H1 (cell line): ENCODE data around the gene NLRX1. TPM values are rescaled to one million over a fixed set of nuclear protein-coding genes. Genes with fewer than 3 reads are reported as not detected.

Experiments used
- BACH1 ChIP-seq: IDR thresholded peaks from 2 replicates; pipeline ENCODE4 v1.6.1; 2012; ENCODE audit warnings: low read length, improper control_type of control experiment
- EP300 ChIP-seq, 2 experiments: IDR thresholded peaks; 1 replicate in 1 of 2; 2 replicates in 1 of 2; pipeline ENCODE4 v1.6.1; 2011 to 2012; ENCODE audit warnings: low read depth in 2 of 2, low read length in 2 of 2, mild to moderate bottlenecking in 2 of 2, borderline replicate concordance in 1 of 2, inconsistent platforms in 1 of 2, moderate library complexity in 1 of 2
- EZH2 ChIP-seq: fragments of 200-600 bp; sonication (generic); IDR thresholded peaks from 2 replicates; pipeline ENCODE4 v1.7.1; 2012; ENCODE audit warnings: low read depth, mild to moderate bottlenecking, moderate library complexity, low read length, inconsistent platforms; ENCODE audit not compliant: severe bottlenecking
- JUND ChIP-seq: IDR thresholded peaks from 2 replicates; pipeline ENCODE4 v1.6.1; 2011; ENCODE audit warnings: mild to moderate bottlenecking, improper control_type of control experiment, low read length
- KDM5A ChIP-seq: fragments of 200-600 bp; IDR thresholded peaks from 2 replicates; pipeline ENCODE4 v1.7.1; 2012; ENCODE audit warnings: mild to moderate bottlenecking, low read length, inconsistent platforms, mixed read lengths
- PHF8 ChIP-seq: fragments of 200-600 bp; sonication (generic); conservative IDR thresholded peaks from 2 replicates; pipeline ENCODE4 v1.7.1; 2012; ENCODE audit warnings: low read depth, mild to moderate bottlenecking, inconsistent platforms, low read length, moderate library complexity
- SIN3A ChIP-seq, 2 experiments: IDR thresholded peaks in 1 of 2; conservative IDR thresholded peaks in 1 of 2; 2 replicates each; pipeline ENCODE4 v1.6.1; 2011 to 2012; ENCODE audit warnings: low read length in 2 of 2, improper control_type of control experiment in 1 of 2, low read depth in 1 of 2, mild to moderate bottlenecking in 1 of 2
- SRF ChIP-seq: IDR thresholded peaks from 2 replicates; pipeline ENCODE4 v1.6.1; 2011; ENCODE audit warnings: mild to moderate bottlenecking, low read depth, low read length, moderate library complexity
- polyA plus RNA-seq, 7 experiments: library from polyadenylated mRNA; depleted of rRNA in 3 of 7; stranded (reverse) in 5 of 7; unstranded in 2 of 7; fragments of >200 nt in 5 of 7; fragments of 200-250 nt in 2 of 7; gene quantifications; 1 replicate in 5 of 7; 2 replicates in 1 of 7; 4 replicates in 1 of 7; pipeline versions ENCODE4 v1.2.1 to v1.2.3, GENCODE V29; 2011 to 2013; ENCODE audit warnings: missing spikeins in 2 of 7, mixed read lengths in 2 of 7
- total RNA-seq: library from RNA; stranded (reverse); fragmentation: NEBNext Ultra II Directional; extraction: Animal tissue kit (Norgen Biotek cat#: 25700); gene quantifications from 2 replicates; pipeline ENCODE4 v1.2.1, GENCODE V29; 2021
- TF ChIP-seq, protein P1 (sequence below): fragments of 300-600 bp; sonication (generic); IDR thresholded peaks from 2 replicates; pipeline ENCODE4 v1.7.1; 2012; ENCODE audit warnings: low read length, moderate library complexity, mild to moderate bottlenecking, inconsistent platforms; ENCODE audit not compliant: insufficient replicate concordance

Gene NLRX1
- total and polyA plus RNA-seq, 2 of the 8 experiments (the other 6 are each of a cell fraction or from before 2014, with no cell fraction given), result 13.2 to 18.6 TPM

DNA sequence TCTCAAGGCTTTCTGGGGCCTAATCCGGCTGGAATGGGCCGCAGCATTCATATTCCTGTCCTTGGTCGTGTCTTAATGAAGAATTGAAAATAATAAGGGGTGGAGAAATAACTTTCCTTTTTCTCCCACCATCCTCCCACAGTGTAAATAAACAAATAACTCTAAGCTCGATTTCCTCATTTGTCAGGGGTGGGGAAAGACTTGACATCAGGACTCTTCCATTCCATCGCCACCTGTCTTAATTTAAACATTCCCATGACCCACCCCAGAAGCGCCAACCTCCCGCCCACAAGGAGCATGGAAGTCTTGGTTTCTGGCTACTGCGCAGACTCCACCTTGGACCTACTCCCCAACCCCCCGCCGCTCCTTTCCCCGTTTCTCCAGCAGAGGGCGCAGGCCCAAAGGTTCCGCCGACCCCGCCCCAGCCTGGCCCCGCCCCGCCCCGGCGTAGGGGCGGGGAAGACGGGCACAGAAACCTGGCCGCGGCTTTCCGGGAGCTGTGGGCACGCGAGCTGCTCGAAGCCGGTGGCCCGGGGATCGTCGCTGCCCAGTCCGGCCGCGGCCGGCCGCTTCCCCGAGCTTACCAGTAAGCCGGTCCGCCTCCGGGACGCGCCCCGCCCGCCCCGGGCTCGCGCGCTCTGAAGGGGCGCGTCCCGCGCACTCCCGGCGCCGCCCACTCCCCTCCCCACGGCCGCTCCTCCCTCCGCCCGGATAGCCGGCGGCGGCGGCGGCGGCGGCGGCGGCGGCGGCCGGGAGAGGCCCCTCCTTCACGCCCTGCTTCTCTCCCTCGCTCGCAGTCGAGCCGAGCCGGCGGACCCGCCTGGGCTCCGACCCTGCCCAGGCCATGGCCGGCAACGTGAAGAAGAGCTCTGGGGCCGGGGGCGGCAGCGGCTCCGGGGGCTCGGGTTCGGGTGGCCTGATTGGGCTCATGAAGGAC is 37.3 kb downstream of the NLRX1 start, which contains the start of gene CBL (continued):
- TF ChIP-seq, protein P1, sequence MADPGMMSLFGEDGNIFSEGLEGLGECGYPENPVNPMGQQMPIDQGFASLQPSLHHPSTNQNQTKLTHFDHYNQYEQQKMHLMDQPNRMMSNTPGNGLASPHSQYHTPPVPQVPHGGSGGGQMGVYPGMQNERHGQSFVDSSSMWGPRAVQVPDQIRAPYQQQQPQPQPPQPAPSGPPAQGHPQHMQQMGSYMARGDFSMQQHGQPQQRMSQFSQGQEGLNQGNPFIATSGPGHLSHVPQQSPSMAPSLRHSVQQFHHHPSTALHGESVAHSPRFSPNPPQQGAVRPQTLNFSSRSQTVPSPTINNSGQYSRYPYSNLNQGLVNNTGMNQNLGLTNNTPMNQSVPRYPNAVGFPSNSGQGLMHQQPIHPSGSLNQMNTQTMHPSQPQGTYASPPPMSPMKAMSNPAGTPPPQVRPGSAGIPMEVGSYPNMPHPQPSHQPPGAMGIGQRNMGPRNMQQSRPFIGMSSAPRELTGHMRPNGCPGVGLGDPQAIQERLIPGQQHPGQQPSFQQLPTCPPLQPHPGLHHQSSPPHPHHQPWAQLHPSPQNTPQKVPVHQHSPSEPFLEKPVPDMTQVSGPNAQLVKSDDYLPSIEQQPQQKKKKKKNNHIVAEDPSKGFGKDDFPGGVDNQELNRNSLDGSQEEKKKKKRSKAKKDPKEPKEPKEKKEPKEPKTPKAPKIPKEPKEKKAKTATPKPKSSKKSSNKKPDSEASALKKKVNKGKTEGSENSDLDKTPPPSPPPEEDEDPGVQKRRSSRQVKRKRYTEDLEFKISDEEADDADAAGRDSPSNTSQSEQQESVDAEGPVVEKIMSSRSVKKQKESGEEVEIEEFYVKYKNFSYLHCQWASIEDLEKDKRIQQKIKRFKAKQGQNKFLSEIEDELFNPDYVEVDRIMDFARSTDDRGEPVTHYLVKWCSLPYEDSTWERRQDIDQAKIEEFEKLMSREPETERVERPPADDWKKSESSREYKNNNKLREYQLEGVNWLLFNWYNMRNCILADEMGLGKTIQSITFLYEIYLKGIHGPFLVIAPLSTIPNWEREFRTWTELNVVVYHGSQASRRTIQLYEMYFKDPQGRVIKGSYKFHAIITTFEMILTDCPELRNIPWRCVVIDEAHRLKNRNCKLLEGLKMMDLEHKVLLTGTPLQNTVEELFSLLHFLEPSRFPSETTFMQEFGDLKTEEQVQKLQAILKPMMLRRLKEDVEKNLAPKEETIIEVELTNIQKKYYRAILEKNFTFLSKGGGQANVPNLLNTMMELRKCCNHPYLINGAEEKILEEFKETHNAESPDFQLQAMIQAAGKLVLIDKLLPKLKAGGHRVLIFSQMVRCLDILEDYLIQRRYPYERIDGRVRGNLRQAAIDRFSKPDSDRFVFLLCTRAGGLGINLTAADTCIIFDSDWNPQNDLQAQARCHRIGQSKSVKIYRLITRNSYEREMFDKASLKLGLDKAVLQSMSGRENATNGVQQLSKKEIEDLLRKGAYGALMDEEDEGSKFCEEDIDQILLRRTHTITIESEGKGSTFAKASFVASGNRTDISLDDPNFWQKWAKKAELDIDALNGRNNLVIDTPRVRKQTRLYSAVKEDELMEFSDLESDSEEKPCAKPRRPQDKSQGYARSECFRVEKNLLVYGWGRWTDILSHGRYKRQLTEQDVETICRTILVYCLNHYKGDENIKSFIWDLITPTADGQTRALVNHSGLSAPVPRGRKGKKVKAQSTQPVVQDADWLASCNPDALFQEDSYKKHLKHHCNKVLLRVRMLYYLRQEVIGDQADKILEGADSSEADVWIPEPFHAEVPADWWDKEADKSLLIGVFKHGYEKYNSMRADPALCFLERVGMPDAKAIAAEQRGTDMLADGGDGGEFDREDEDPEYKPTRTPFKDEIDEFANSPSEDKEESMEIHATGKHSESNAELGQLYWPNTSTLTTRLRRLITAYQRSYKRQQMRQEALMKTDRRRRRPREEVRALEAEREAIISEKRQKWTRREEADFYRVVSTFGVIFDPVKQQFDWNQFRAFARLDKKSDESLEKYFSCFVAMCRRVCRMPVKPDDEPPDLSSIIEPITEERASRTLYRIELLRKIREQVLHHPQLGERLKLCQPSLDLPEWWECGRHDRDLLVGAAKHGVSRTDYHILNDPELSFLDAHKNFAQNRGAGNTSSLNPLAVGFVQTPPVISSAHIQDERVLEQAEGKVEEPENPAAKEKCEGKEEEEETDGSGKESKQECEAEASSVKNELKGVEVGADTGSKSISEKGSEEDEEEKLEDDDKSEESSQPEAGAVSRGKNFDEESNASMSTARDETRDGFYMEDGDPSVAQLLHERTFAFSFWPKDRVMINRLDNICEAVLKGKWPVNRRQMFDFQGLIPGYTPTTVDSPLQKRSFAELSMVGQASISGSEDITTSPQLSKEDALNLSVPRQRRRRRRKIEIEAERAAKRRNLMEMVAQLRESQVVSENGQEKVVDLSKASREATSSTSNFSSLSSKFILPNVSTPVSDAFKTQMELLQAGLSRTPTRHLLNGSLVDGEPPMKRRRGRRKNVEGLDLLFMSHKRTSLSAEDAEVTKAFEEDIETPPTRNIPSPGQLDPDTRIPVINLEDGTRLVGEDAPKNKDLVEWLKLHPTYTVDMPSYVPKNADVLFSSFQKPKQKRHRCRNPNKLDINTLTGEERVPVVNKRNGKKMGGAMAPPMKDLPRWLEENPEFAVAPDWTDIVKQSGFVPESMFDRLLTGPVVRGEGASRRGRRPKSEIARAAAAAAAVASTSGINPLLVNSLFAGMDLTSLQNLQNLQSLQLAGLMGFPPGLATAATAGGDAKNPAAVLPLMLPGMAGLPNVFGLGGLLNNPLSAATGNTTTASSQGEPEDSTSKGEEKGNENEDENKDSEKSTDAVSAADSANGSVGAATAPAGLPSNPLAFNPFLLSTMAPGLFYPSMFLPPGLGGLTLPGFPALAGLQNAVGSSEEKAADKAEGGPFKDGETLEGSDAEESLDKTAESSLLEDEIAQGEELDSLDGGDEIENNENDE, result no peak
- TF ChIP-seq SIN3A (conservative IDR thresholded peaks at IDR 0.05 in 1 of 2, IDR thresholded peaks at IDR 0.05 in 1 of 2; ENCODE audit: low read depth in 1 of 2, low read length in 2 of 2) (no peak), JUND (no peak), EP300 (IDR thresholded peaks at IDR 0.05; ENCODE audit: borderline replicate concordance in 1 of 2, low read depth in 2 of 2, low read length in 2 of 2) (peak in 1 of 2 experiments; percentile 36; a peak in 1 of 3 replicates), KDM5A (no peak), BACH1 (no peak), SRF (no peak), EZH2 (no peak), PHF8 (peak; percentile 84)
